A549 (cell line): Measurements from ENCODE around the gene ZNF431.

ENCODE experiments used
- MAX ChIP-seq: IDR thresholded peaks from 2 replicates; pipeline ENCODE4 v1.6.1; 2012
- MAZ ChIP-seq: fragments of 150-350 bp; IDR thresholded peaks from 2 replicates; pipeline ENCODE4 v1.6.1; 2014; ENCODE audit warnings: antibody characterized with exemption, low read depth, low read length, borderline replicate concordance
- POLR2A ChIP-seq: IDR thresholded peaks from 2 replicates; pipeline ENCODE4 v1.6.1; 2012; ENCODE audit warnings: mild to moderate bottlenecking, low read length

- TF ChIP-seq MAX, result no peak
- TF ChIP-seq MAZ, result no peak
- TF ChIP-seq POLR2A, result no peak
Measured at GRCh38 chr19:21164541-21164940, 22.7 kb downstream of the ZNF431 start.
